HuH-7 (cell line): Measurements from ENCODE around the gene EWSR1.

ENCODE experiments used
- DNase-seq: peaks from one replicate; pipeline ENCODE4 v3.0.0; 2011; ENCODE audit warnings: low spot score

Gene EWSR1

DNA sequence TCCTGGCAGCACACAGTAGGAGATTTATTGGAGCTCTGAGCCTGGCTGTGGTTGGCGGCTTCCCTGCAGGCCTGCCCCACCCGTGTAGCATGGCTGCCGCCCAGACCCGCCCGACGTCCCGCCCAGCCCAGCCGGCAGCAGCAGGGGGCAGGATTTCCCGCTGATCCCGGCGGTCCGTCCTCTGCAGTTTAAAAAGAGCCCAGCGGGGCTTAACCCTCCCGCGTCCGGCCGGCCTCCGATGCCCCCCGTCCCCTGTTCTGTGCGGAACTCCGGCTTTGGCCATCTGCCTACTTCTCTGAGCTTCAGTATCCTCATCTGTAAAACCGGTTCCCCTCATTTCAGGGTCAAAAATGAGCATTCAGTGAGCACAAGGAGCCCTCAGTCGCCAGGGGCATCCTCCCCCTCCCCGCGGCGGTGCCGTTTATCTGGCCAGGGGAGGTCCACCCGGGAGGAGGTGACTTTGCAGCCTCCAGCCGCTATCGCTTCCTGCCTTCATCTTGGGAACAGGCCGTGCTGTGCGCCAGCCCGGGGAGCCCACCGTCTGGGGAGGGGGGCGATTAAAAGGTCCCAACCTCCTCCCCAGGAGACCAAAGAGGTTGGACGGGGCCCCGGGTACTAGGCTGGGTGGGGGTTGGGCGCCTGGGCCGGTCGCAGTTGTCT, 38.2 kb downstream of the EWSR1 start, which contains the start of gene GAS2L1:
TSS of gene GAS2L1 (plus strand) at position 476 of the 660 bp plus-strand sequence. CDS start 1,456 bp downstream, outside the sequence.
- DNase-seq = peak; percentile 100

DNA sequence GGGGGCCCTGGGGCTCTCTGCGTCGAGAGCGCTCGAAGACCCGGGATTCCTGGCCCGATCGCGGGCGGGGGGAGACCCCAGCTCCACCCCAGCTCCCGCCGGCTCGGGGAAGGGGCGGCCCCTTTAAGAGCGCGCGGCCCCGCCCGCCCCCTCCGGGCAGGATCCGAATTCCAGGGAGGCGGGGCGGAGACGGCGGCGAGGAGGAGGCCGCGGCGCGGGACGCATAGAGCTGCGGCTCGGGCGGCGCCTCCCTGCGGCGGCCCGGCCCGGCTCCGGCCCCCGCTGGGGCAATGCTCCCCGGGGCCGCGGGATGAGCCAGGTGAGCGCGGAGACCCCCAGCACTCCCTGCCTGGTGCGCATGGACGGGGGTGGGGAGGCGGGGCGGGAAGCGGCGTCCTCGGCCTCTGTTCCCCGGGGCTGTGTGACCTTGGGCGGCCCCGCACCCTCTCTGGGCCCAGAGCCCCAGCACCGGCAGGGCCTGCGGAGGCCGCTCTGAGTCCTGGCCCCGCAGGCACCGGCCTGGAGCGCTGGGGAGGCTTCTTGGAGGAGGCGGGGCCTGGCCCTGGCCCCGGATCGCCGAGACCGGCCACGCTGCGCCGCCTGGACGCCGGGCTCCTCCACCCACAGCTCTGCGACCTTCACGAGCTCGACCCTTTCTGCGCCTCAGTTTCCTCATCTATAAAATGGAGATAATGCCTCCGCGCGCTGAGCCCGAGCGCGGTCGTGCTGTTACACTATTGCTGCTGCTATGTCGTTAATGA, 38.9 kb downstream of the EWSR1 start:
- peak; percentile 98 for DNase-seq

- DNase-seq = peak; percentile 75
Measured at GRCh38 chr22:29307596-29308147, 39.6 kb downstream of the EWSR1 start.

DNA sequence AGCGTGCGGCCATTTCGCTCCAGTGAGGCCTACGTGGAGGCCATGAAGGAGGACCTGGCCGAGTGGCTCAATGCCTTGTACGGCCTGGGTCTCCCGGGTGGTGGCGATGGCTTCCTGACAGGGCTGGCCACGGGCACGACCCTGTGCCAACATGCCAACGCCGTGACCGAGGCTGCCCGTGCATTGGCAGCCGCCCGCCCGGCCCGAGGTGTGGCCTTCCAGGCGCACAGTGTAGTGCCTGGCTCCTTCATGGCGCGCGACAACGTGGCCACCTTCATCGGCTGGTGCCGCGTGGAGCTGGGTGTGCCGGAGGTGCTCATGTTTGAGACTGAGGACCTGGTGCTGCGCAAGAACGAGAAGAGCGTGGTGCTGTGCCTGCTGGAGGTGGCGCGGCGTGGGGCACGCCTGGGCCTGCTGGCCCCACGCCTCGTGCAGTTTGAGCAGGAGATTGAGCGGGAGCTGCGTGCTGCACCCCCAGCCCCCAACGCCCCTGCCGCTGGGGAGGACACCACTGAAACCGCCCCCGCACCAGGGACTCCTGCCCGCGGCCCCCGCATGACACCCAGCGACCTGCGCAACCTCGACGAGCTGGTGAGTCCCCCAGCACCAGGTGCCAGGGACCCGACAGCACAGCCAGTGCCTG, 40.2 kb downstream of the EWSR1 start:
- DNase-seq = no peak

- DNase-seq = peak; percentile 40
Measured at GRCh38 chr22:29308791-29309262, 40.8 kb downstream of the EWSR1 start.

- peak; percentile 51 for DNase-seq
Measured at GRCh38 chr22:29309332-29310064, 41.4 kb downstream of the EWSR1 start.

DNA sequence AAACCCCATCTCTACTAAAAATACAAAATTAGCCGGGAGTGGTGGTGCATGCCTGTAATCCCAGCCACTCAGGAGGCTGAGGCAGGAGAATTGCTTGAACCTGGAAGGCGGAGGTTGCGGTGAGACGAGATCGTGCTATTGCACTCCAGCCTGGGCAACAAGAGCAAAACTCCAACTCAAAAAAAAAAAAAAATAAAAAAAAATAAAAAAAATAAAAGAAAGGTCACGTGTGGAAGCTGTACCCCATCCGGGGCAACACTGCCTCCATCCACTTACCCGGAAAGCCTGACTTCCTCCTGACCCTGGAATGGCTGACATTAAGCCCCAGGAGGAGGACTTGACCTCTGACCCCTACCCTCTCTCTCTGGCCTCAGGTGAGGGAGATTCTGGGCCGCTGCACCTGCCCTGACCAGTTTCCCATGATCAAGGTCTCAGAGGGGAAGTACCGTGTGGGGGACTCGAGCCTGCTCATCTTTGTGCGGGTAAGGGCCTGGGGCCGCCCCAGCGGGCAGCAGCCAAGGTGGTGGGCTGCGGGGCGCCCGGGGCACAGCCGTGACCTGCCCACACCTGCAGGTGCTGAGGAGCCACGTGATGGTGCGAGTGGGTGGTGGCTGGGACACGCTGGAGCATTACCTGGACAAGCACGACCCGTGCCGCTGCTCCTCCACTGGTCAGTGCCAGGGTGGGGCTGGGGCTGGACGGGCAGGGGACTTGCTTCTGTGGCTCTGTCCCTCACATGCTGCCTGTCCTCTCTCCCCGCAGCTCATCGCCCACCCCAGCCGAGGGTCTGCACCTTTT, 42.2 kb downstream of the EWSR1 start:
- peak; percentile 17 for DNase-seq

DNA sequence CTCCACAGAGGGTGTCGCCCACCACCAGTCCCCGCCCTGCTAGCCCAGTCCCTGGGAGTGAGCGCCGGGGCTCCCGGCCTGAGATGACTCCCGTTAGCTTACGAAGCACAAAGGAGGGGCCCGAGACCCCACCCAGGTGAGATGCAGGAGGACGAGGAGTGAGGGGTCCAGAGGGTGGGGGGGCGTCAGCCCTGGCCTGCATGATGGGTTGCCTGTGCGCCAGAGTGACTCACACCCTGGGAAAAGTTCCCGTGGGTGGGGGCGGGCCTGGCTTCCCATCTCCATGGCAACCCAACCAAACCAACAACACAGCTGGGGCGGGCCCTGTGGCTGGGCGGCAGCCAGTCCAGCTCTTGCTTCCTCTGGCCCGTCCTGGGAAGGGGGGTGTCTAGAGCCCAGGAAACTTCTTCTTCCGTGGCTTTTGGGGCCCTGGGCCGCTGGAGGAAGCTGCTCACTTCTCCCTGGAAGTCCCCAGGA, 42.8 kb downstream of the EWSR1 start:
- DNase-seq = peak; percentile 80

GRCh38 chr22:29311464-29312217, 43.6 kb downstream of the EWSR1 start:
- no peak for DNase-seq

DNA sequence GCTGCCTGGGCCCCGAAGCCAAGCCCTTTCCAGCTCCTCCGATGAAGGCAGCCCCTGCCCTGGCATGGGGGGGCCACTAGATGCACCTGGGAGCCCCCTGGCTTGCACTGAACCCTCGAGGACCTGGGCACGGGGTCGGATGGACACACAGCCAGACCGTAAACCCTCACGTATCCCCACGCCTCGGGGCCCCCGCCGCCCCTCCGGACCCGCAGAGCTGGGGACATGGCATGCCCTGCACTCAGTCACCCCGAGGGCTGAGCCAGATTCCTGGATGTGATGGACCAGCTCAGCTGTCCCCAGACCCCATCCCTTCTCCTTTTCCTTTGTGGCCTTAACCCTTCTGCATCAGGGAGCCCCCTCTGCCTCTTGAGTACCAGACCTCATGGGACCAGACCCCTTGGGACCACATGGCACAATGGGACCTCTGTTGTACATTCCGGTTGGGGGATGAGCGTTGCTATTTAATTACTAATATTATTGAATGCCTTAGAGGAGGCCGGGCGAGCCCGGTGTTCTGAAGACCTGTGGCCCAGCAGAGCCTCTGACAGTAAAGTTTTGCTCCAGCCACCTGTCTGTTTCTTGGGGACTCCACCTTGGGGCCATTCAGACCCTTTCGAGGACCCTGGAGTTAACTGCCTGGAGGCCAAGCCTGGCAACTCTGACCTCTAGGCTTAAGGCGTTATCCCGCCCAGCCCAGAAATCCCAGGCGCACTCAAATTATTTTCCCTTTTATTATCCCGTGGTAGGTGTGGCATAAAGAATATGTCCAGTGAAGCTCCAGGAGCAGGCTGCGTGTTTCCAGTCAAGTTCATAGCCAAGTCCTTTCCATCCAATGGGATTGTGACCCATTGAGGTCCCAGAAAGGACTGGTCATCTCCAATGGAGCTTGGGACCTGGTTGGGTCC, 44.4 kb downstream of the EWSR1 start:
- DNase-seq = no peak

- DNase-seq = no peak
Measured at GRCh38 chr22:29313126-29313575, 45.1 kb downstream of the EWSR1 start.

DNA sequence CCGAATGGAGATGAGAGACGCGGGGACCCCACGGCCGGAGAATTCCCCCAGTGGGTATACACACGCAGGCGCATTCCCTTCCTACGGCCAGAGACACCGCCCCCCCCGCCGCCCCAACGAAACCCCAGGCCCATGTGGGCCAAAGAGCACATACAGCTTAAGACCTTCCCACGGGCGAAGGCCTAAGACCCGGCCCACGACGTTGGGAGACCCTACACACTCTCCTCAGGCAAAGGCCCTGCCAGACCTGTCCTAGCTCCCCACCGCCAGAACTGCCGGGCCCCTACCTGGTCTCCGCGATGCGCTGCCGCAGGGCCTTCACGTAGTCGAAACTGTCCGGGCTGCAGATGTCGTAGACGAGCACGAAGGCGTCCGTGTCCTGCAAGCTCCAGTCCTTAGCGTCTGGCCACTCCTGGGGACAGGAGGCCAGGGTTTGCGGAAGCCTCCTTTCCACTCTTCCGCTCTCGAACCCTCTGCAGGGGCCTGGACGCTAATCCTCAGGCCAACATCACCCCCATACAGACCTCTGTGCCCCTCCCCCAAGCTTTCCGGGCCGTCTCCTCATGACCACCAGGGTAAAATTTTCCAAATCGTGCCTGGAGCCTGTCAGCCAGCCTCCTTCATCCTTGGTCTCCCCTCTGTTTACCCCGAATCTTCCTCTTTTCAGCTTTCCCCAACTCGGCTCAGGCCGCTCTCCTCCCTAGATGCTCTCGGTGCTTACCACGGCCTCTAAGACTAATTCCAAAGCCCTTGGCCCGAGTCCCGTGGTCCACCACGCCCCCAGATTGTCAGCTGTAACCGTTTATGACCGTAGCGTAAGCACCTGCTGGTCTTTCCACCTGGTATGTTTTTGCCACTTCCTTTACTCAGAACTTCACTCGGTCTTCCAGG, 45.8 kb downstream of the EWSR1 start:
- DNase-seq = peak; percentile 79

GRCh38 chr22:29314537-29315285, 46.6 kb downstream of the EWSR1 start:
- DNase-seq = peak; percentile 84

DNA sequence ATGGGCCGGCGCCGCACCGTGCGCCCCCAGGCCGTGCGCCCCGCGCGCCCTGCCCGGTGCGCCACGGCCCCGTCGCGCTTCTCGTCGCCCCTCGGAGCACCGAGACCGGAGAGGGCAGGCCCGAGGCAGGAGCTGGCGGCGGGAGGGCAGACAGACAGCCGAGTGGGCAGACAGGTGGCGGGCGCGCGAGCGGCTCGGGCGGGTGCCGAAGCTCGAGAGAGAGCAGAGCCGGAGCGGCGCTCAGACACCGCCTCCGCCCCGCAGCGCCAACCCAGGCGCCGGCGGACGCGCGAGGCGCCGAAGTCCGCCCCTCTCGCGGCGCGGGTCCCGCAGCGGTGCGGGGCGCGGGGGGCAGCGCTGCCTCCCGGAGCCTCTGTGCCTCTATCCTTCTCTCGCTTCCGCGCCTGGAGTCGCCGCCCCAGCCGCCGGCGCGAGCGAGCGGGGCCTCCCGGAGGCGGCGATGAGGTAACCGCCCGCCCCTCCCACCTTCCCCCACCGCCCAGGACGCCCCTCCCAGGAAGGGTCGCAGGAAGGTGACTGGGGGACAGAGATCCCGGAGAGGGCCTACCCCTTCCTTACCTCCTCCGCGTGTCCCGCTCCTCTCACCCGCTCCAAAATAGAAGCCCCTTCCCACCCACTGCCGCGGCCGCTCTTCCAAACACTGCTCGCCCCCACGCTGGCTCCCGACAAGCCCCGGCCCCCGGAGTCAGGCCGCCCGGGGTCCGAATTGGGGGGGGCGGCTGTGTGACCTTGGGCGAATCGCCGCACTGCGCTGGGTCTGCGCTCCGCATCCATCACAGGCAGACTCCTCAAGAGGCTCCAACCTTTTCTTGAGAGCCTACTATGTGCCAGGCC, 47.4 kb downstream of the EWSR1 start, which contains the start of gene RASL10A:
TSS of gene RASL10A (minus strand) at position 412 of the 855 bp plus-strand sequence. CDS start 451 bp downstream, outside the sequence.
- DNase-seq = peak; percentile 82

- DNase-seq = no peak
Measured at GRCh38 chr22:29316141-29316828, 48.2 kb downstream of the EWSR1 start.
